ENCODE measurements around the gene C2CD2. TPM values are rescaled to one million over a fixed set of nuclear protein-coding genes. Genes with fewer than 3 reads are reported as not detected.
A peak's percentile ranks its signal among the peaks of the same experiment; 100 is the strongest.

The C2CD2 gene
- total and polyA plus RNA-seq, 5 donors = 6.2 to 10.0 (median 8.3) TPM

GRCh38 chr21:41948901-41949300, 4.9 kb downstream of the C2CD2 start:
- Histone ChIP-seq H3K4me1 (ENCODE audit: control insufficient read depth, insufficient read depth, low read length) (peaks cover 1% of the 10 kb centered on the region), H3K9me3 (ENCODE audit: control insufficient read depth, low read length) (no peaks in the 10 kb centered on the region), H3K27me3 (ENCODE audit: control insufficient read depth, insufficient read depth) (no peaks in the 10 kb centered on the region), H3K27ac (ENCODE audit: low read length) (no peak overlapping the region), H3K4me3 (ENCODE audit: low read length) (no peak overlapping the region)
- WGBS = 91% methylated on average over 11 of the region's 11 CpGs
- intact Hi-C loops (cut with DNase I) = no loop called here
- no peak for ATAC-seq
- DNase-seq = peak in 1 of 3 donors; percentile 25

GRCh38 chr21:41948078-41948895, 5.5 kb downstream of the C2CD2 start:
- ATAC-seq (peak; percentile 73 to 75), DNase-seq (peak; percentile 65 to 82 (median 81))
- 47% methylated on average over 9 of the region's 9 CpGs for WGBS
- peak overlapping the region; percentile 33 for H3K27ac ChIP-seq (ENCODE audit: low read length)
- no peak overlapping the region for H3K4me3 ChIP-seq (ENCODE audit: low read length)
- peaks cover 1% of the 10 kb centered on the region for H3K4me1 ChIP-seq (ENCODE audit: control insufficient read depth, insufficient read depth, low read length)
- intact Hi-C loops (cut with DNase I) = no loop called here
- H3K9me3 ChIP-seq (ENCODE audit: control insufficient read depth, low read length) = no peaks in the 10 kb centered on the region
- H3K27me3 ChIP-seq (ENCODE audit: control insufficient read depth, insufficient read depth) = no peaks in the 10 kb centered on the region

GRCh38 chr21:41945982-41946381, 7.8 kb downstream of the C2CD2 start:
- H3K4me3 ChIP-seq (ENCODE audit: low read length) = no peak overlapping the region
- H3K9me3 ChIP-seq (ENCODE audit: control insufficient read depth, low read length) = no peaks in the 10 kb centered on the region
- no peak overlapping the region for H3K27ac ChIP-seq (ENCODE audit: low read length)
- ATAC-seq (no peak), DNase-seq (no peak)
- intact Hi-C loops (cut with DNase I) = no loop called here
- H3K27me3 ChIP-seq (ENCODE audit: control insufficient read depth, insufficient read depth) = no peaks in the 10 kb centered on the region
- peaks cover 1% of the 10 kb centered on the region for H3K4me1 ChIP-seq (ENCODE audit: control insufficient read depth, insufficient read depth, low read length)
- WGBS = 87% methylated on average over 8 of the region's 8 CpGs

GRCh38 chr21:41943851-41944250, 10.0 kb downstream of the C2CD2 start:
- WGBS = 93% methylated on average over 10 of the region's 10 CpGs
- no peaks in the 10 kb centered on the region for H3K9me3 ChIP-seq (ENCODE audit: control insufficient read depth, low read length)
- intact Hi-C loops (cut with DNase I) = no loop called here

GRCh38 chr21:41942457-41942856, 11.4 kb downstream of the C2CD2 start:
- no peak overlapping the region for H3K27ac ChIP-seq (ENCODE audit: low read length)
- no peak overlapping the region for H3K4me3 ChIP-seq (ENCODE audit: low read length)
- 88% methylated on average over 9 of the region's 9 CpGs for WGBS
- H3K27me3 ChIP-seq (ENCODE audit: control insufficient read depth, insufficient read depth) = no peaks in the 10 kb centered on the region
- H3K4me1 ChIP-seq (ENCODE audit: control insufficient read depth, insufficient read depth, low read length) = peaks cover 1% of the 10 kb centered on the region
- DNase-seq (no peak), ATAC-seq (no peak)
- intact Hi-C loops (cut with DNase I) = no loop called here
- H3K9me3 ChIP-seq (ENCODE audit: control insufficient read depth, low read length) = no peaks in the 10 kb centered on the region

More at GRCh38 chr21:41943851-41944250, 10.0 kb downstream of the C2CD2 start:
- Histone ChIP-seq H3K4me3 (ENCODE audit: low read length) (no peak overlapping the region), H3K27ac (ENCODE audit: low read length) (no peak overlapping the region), H3K27me3 (ENCODE audit: control insufficient read depth, insufficient read depth) (no peaks in the 10 kb centered on the region), H3K4me1 (ENCODE audit: control insufficient read depth, insufficient read depth, low read length) (peaks cover 1% of the 10 kb centered on the region)
- ATAC-seq (no peak), DNase-seq (no peak)

- no peak overlapping the region for H3K27ac ChIP-seq (ENCODE audit: low read length)
- 92% methylated on average over 12 of the region's 12 CpGs for WGBS
- H3K4me3 ChIP-seq (ENCODE audit: low read length) = no peak overlapping the region
- no peaks in the 10 kb centered on the region for H3K9me3 ChIP-seq (ENCODE audit: control insufficient read depth, low read length)
- intact Hi-C loops (cut with DNase I) = no loop called here
- DNase-seq (no peak), ATAC-seq (no peak)
- peaks cover 1% of the 10 kb centered on the region for H3K4me1 ChIP-seq (ENCODE audit: control insufficient read depth, insufficient read depth, low read length)
- H3K27me3 ChIP-seq (ENCODE audit: control insufficient read depth, insufficient read depth) = no peaks in the 10 kb centered on the region
Measured at GRCh38 chr21:41941941-41942340, 11.9 kb downstream of the C2CD2 start.

GRCh38 chr21:41940431-41940830, 13.4 kb downstream of the C2CD2 start:
- intact Hi-C loops (cut with DNase I) = no loop called here
- Histone ChIP-seq H3K9me3 (ENCODE audit: control insufficient read depth, low read length) (no peaks in the 10 kb centered on the region), H3K27me3 (ENCODE audit: control insufficient read depth, insufficient read depth) (no peaks in the 10 kb centered on the region), H3K27ac (ENCODE audit: low read length) (no peak overlapping the region), H3K4me3 (ENCODE audit: low read length) (no peak overlapping the region), H3K4me1 (ENCODE audit: control insufficient read depth, insufficient read depth, low read length) (no peaks in the 10 kb centered on the region)
- DNase-seq (no peak), ATAC-seq (no peak)
- 95% methylated on average over 3 of the region's 3 CpGs for WGBS

GRCh38 chr21:41939391-41939790, 14.4 kb downstream of the C2CD2 start:
- DNase-seq = no peak
- H3K27ac ChIP-seq (ENCODE audit: low read length) = no peak overlapping the region
- H3K4me3 ChIP-seq (ENCODE audit: low read length) = no peak overlapping the region
- intact Hi-C loops (cut with DNase I) = loop anchor here in 1 of 4 donors (10.0 kb wide), 1 partner anchor 125 kb away; no protein-coding TSS in a partner anchor
- ATAC-seq = no peak
- H3K9me3 ChIP-seq (ENCODE audit: control insufficient read depth, low read length) = no peaks in the 10 kb centered on the region
- WGBS = 95% methylated on average over 8 of the region's 8 CpGs
- no peaks in the 10 kb centered on the region for H3K27me3 ChIP-seq (ENCODE audit: control insufficient read depth, insufficient read depth)
- H3K4me1 ChIP-seq (ENCODE audit: control insufficient read depth, insufficient read depth, low read length) = no peaks in the 10 kb centered on the region

- Histone ChIP-seq H3K9me3 (ENCODE audit: control insufficient read depth, low read length) (no peaks in the 10 kb centered on the region), H3K27me3 (ENCODE audit: control insufficient read depth, insufficient read depth) (no peaks in the 10 kb centered on the region), H3K4me3 (ENCODE audit: low read length) (peak overlapping the region; percentile 56), H3K27ac (ENCODE audit: low read length) (peak overlapping the region; percentile 81), H3K4me1 (ENCODE audit: control insufficient read depth, insufficient read depth, low read length) (peaks cover 2% of the 10 kb centered on the region)
- DNase-seq (peak; percentile 51 to 72 (median 72)), ATAC-seq (peak; percentile 62 to 65)
- 8% methylated on average over 18 of the region's 18 CpGs for WGBS
- intact Hi-C loops (cut with DNase I) = loop anchor here in 1 of 4 donors (5.0 to 10.0 kb wide), 2 partner anchors 119 to 184 kb away; no protein-coding TSS in a partner anchor
Measured at GRCh38 chr21:41933313-41934079, 20.3 kb downstream of the C2CD2 start.

GRCh38 chr21:41932576-41933312, 21.1 kb downstream of the C2CD2 start:
- Histone ChIP-seq H3K4me1 (ENCODE audit: control insufficient read depth, insufficient read depth, low read length) (peaks cover 2% of the 10 kb centered on the region), H3K27me3 (ENCODE audit: control insufficient read depth, insufficient read depth) (no peaks in the 10 kb centered on the region), H3K9me3 (ENCODE audit: control insufficient read depth, low read length) (no peaks in the 10 kb centered on the region), H3K4me3 (ENCODE audit: low read length) (no peak overlapping the region), H3K27ac (ENCODE audit: low read length) (peak overlapping the region; percentile 81)
- intact Hi-C loops (cut with DNase I) = loop anchor here in 1 of 4 donors (5.0 to 10.0 kb wide), 2 partner anchors 118 to 185 kb away; no protein-coding TSS in a partner anchor
- ATAC-seq (peak; percentile 84 to 91), DNase-seq (peak; percentile 65 to 82 (median 74))
- WGBS = 32% methylated on average over 17 of the region's 18 CpGs

Measured in right cardiac atrium (tissue), 5 donors.